Sigmoid colon (tissue), 4 donors: ENCODE measurements around the gene CCNL2.

Experiments
- EP300 ChIP-seq, 4 donors: sonication (generic); formaldehyde crosslinking; IDR thresholded peaks; one replicate each; pipeline ENCODE4 v1.6.1; 2017; ENCODE audit warnings: antibody characterized with exemption in 4 of 4
- TF ChIP-seq, protein P1 (sequence below), 4 experiments: fragments of 450-650 bp in 3 of 4; fragments of 200-600 bp in 1 of 4; IDR thresholded peaks; one replicate each; pipeline ENCODE4 v1.5.1; 2016 to 2019; ENCODE audit warnings: antibody characterized with exemption in 4 of 4, mild to moderate bottlenecking in 3 of 4, moderate library complexity in 2 of 4

DNA sequence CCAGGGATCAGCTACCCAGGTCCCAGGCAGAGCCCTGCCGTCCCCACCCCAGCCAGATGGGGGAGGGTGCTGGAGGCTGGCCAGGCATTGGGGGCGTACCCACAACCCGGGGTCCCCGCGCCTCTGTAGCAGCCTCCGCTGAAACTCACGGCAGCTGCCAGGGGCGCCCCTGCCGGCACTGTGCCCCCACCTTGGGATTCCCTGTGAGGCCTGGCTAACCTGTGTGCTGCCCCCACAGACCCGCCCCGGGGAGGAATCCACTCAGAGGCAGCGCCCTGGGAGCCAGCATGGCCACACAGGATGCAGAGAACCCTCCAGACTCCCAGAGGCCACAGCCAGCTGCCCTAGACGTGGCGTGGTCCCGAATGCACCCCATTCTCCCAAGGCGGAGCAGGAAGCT, 53.8 kb downstream of the CCNL2 start:
- TF ChIP-seq, protein P1, sequence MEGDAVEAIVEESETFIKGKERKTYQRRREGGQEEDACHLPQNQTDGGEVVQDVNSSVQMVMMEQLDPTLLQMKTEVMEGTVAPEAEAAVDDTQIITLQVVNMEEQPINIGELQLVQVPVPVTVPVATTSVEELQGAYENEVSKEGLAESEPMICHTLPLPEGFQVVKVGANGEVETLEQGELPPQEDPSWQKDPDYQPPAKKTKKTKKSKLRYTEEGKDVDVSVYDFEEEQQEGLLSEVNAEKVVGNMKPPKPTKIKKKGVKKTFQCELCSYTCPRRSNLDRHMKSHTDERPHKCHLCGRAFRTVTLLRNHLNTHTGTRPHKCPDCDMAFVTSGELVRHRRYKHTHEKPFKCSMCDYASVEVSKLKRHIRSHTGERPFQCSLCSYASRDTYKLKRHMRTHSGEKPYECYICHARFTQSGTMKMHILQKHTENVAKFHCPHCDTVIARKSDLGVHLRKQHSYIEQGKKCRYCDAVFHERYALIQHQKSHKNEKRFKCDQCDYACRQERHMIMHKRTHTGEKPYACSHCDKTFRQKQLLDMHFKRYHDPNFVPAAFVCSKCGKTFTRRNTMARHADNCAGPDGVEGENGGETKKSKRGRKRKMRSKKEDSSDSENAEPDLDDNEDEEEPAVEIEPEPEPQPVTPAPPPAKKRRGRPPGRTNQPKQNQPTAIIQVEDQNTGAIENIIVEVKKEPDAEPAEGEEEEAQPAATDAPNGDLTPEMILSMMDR (IDR thresholded peaks at IDR 0.05), result no peak
- no peak for TF ChIP-seq EP300 (IDR thresholded peaks at IDR 0.05)
